SHP77 (cell line): ENCODE data around the gene METRNL.

Source experiments
- DNase-seq, 2 experiments: peaks; one replicate each; lab custom pipeline; 2025; lab: John Stamatoyannopoulos, UW

Gene METRNL

GRCh38 chr17:83067071-83067717 lies 12.2 kb upstream of the METRNL start:
- DNase-seq = no peak

GRCh38 chr17:83067718-83068261 lies 11.6 kb upstream of the METRNL start:
- no peak for DNase-seq

- DNase-seq = no peak
Measured at GRCh38 chr17:83068641-83069570, 10.5 kb upstream of the METRNL start.

- DNase-seq = no peak
Measured at GRCh38 chr17:83069571-83069906, 9.9 kb upstream of the METRNL start.

GRCh38 chr17:83069931-83070742 lies 9.3 kb upstream of the METRNL start:
- no peak for DNase-seq

- DNase-seq = no peak
Measured at GRCh38 chr17:83070800-83071341, 8.5 kb upstream of the METRNL start.

- no peak for DNase-seq
Measured at GRCh38 chr17:83071365-83071764, 8.0 kb upstream of the METRNL start.

GRCh38 chr17:83071966-83072562 lies 7.3 kb upstream of the METRNL start:
- no peak for DNase-seq

GRCh38 chr17:83072600-83073358 lies 6.6 kb upstream of the METRNL start:
- no peak for DNase-seq

- no peak for DNase-seq
Measured at GRCh38 chr17:83073389-83074063, 5.9 kb upstream of the METRNL start.

- DNase-seq = no peak
Measured at GRCh38 chr17:83074486-83075223, 4.8 kb upstream of the METRNL start.

- DNase-seq = no peak
Measured at GRCh38 chr17:83075270-83075880, 4.0 kb upstream of the METRNL start.

- DNase-seq = no peak
Measured at GRCh38 chr17:83076938-83077337, 2.5 kb upstream of the METRNL start.

- DNase-seq = no peak
Measured at GRCh38 chr17:83077411-83077810, 2.0 kb upstream of the METRNL start.

GRCh38 chr17:83077939-83078338 lies 1.5 kb upstream of the METRNL start:
- DNase-seq = no peak

GRCh38 chr17:83078378-83079351 lies 744 bp upstream of the METRNL start:
- DNase-seq = no peak

GRCh38 chr17:83079766-83080578 lies 563 bp downstream of the METRNL start:
- no peak for DNase-seq
